Liver (tissue), 9 donors: ENCODE results near the gene POC1A. TPM values are rescaled to one million over a fixed set of nuclear protein-coding genes. Genes with fewer than 3 reads are reported as not detected.
A peak's percentile ranks its signal among the peaks of the same experiment; 100 is the strongest.

Experiments used
- DNase-seq: peaks from one replicate; pipeline ENCODE4 v3.0.0-alpha.2; 2017; ENCODE audit warnings: low spot score
- H3K27ac ChIP-seq, 2 donors: one replicate each; pipeline ENCODE4 v1.7.0; 2013; ENCODE audit warnings: inconsistent platforms in 2 of 2, low read length in 2 of 2, control low read depth in 1 of 2, low read depth in 1 of 2, mild to moderate bottlenecking in 1 of 2
- H3K27me3 ChIP-seq, 4 donors: one replicate each; pipeline versions ENCODE4 v1.6.1 to v1.7.0; 2013; ENCODE audit warnings: low read length in 3 of 4, inconsistent platforms in 1 of 4, mild to moderate bottlenecking in 1 of 4, moderate library complexity in 1 of 4; ENCODE audit not compliant: control insufficient read depth in 4 of 4, insufficient read depth in 4 of 4
- H3K36me3 ChIP-seq, 4 donors: one replicate each; pipeline versions ENCODE4 v1.6.1 to v1.7.0; 2013; ENCODE audit warnings: low read length in 3 of 4, mild to moderate bottlenecking in 3 of 4, low read depth in 1 of 4, moderate library complexity in 1 of 4; ENCODE audit not compliant: control insufficient read depth in 4 of 4, insufficient read depth in 3 of 4
- H3K4me1 ChIP-seq, 4 donors: one replicate each; pipeline versions ENCODE4 v1.6.1 to v1.7.0; 2013; ENCODE audit warnings: low read length in 3 of 4, mild to moderate bottlenecking in 3 of 4, moderate library complexity in 1 of 4; ENCODE audit not compliant: control insufficient read depth in 4 of 4, insufficient read depth in 4 of 4
- H3K4me3 ChIP-seq, 3 donors: one replicate each; pipeline versions ENCODE4 v1.6.1 to v1.7.0; 2013; ENCODE audit warnings: low read length in 3 of 3, control low read depth in 1 of 3, low read depth in 1 of 3, mild to moderate bottlenecking in 1 of 3
- H3K9ac ChIP-seq, 2 donors: one replicate each; pipeline ENCODE4 v1.7.0; 2013; ENCODE audit warnings: low read length in 2 of 2, mild to moderate bottlenecking in 2 of 2, moderate library complexity in 2 of 2, control low read depth in 1 of 2, low read depth in 1 of 2
- H3K9me3 ChIP-seq, 4 donors: one replicate each; pipeline versions ENCODE4 v1.6.1 to v1.7.0; 2013; ENCODE audit warnings: low read length in 3 of 4; ENCODE audit not compliant: control insufficient read depth in 4 of 4
- ATF3 ChIP-seq: IDR thresholded peaks from 2 replicates; pipeline ENCODE4 v1.6.1; 2016; ENCODE audit warnings: antibody characterized with exemption
- CTCF ChIP-seq: fragments of 150-350 bp; IDR thresholded peaks from 2 replicates; pipeline ENCODE4 v1.5.1; 2017; ENCODE audit warnings: improper control_type of control experiment, low read depth, low read length; ENCODE audit not compliant: missing input control
- FOXA2 ChIP-seq: IDR thresholded peaks from 2 replicates; pipeline ENCODE4 v1.6.1; 2016; ENCODE audit warnings: antibody characterized with exemption
- GABPA ChIP-seq, 2 donors: IDR thresholded peaks in 1 of 2; conservative IDR thresholded peaks in 1 of 2; 2 replicates each; pipeline ENCODE4 v1.6.1; 2016; ENCODE audit warnings: antibody characterized with exemption in 2 of 2, mild to moderate bottlenecking in 1 of 2, moderate library complexity in 1 of 2
- HNF4A ChIP-seq, 2 donors: conservative IDR thresholded peaks; 2 replicates each; pipeline ENCODE4 v1.6.1; 2016; ENCODE audit warnings: antibody characterized with exemption in 2 of 2, mild to moderate bottlenecking in 2 of 2
- HNF4G ChIP-seq: IDR thresholded peaks from 2 replicates; pipeline ENCODE4 v1.6.1; 2016; ENCODE audit warnings: antibody characterized with exemption
- JUND ChIP-seq, 2 donors: IDR thresholded peaks; 2 replicates each; pipeline ENCODE4 v1.6.1; 2016; ENCODE audit warnings: antibody characterized with exemption in 2 of 2
- MAX ChIP-seq: IDR thresholded peaks from 2 replicates; pipeline ENCODE4 v1.6.1; 2016; ENCODE audit warnings: antibody characterized with exemption
- NR2F2 ChIP-seq: IDR thresholded peaks from 2 replicates; pipeline ENCODE4 v1.6.1; 2016; ENCODE audit warnings: antibody characterized with exemption
- RAD21 ChIP-seq, 2 donors: IDR thresholded peaks; 2 replicates each; pipeline ENCODE4 v1.6.1; 2016; ENCODE audit warnings: antibody characterized with exemption in 2 of 2, mild to moderate bottlenecking in 2 of 2
- REST ChIP-seq: IDR thresholded peaks from 2 replicates; pipeline ENCODE4 v1.6.1; 2016; ENCODE audit warnings: antibody characterized with exemption, mild to moderate bottlenecking
- RXRA ChIP-seq, 2 donors: IDR thresholded peaks; 2 replicates each; pipeline ENCODE4 v1.6.1; 2017 to 2018; ENCODE audit warnings: antibody characterized with exemption in 2 of 2, mild to moderate bottlenecking in 1 of 2
- SP1 ChIP-seq: IDR thresholded peaks from 2 replicates; pipeline ENCODE4 v1.6.1; 2018; ENCODE audit warnings: antibody characterized with exemption, mild to moderate bottlenecking
- TAF1 ChIP-seq: conservative IDR thresholded peaks from 2 replicates; pipeline ENCODE4 v1.6.1; 2016; ENCODE audit warnings: antibody characterized with exemption, mild to moderate bottlenecking
- ZBTB33 ChIP-seq: IDR thresholded peaks from 2 replicates; pipeline ENCODE4 v1.6.1; 2016; ENCODE audit warnings: antibody characterized with exemption
- whole genome bisulfite sequencing: extraction: QIAGEN DNeasy Blood & Tissue Kit; methylation state at CpG from one replicate; pipeline ENCODE4 v1.1.7; 2013; 5-methylcytosine and 5-hydroxymethylcytosine counted together
- polyA plus RNA-seq, 2 donors: library from polyadenylated mRNA; stranded (reverse) in 1 of 2; unstranded in 1 of 2; fragments of 200-250 nt in 1 of 2; fragments of >200 nt in 1 of 2; fragmentation: Nextera tagmentation in 1 of 2; extraction: Ambion mirVana in 1 of 2; gene quantifications; one replicate each; pipeline versions ENCODE4 v1.2.1 to v1.2.3, GENCODE V29; 2013 to 2015
- total RNA-seq, 2 donors: library from RNA; depleted of rRNA; stranded (reverse); fragments of >200 nt; gene quantifications; one replicate each; pipeline ENCODE4 v1.2.3, GENCODE V29; 2014
- donor health status: healthy.
- donor health status: healthy.
- donor health status: healthy.
- donor health status: healthy.
- donor health status: healthy.

Gene POC1A
- total and polyA plus RNA-seq, 4 donors, result 1.4 to 12.7 (median 4.8) TPM

GRCh38 chr3:52104684-52105640 lies 49.3 kb downstream of the POC1A start:
- H3K4me1 ChIP-seq, result peaks cover 5 to 33% (median 28%) of the 10 kb centered on the region in 4 donors
- H3K4me3 ChIP-seq, result no peak overlapping the region
- TF ChIP-seq RXRA (IDR thresholded peaks at IDR 0.05), result peak in 1 of 2 donors; percentile 46
- peak; percentile 46 to 86 for TF ChIP-seq HNF4A (conservative IDR thresholded peaks at IDR 0.05)
- no peak for TF ChIP-seq HNF4G
- TF ChIP-seq REST, result no peak
- no peak for TF ChIP-seq NR2F2
- no peaks in the 10 kb centered on the region for H3K9me3 ChIP-seq
- peaks cover 0 to 1% (median 0%) of the 10 kb centered on the region in 4 donors for H3K36me3 ChIP-seq
- peak overlapping the region; percentile 18 to 51 for H3K27ac ChIP-seq
- no peak overlapping the region for H3K9ac ChIP-seq
- 77% methylated on average over 10 of the region's 10 CpGs for WGBS
- no peak for DNase-seq
- H3K27me3 ChIP-seq, result no peaks in the 10 kb centered on the region

GRCh38 chr3:52102934-52103333 lies 51.3 kb downstream of the POC1A start:
- no peaks in the 10 kb centered on the region for H3K9me3 ChIP-seq
- peak overlapping the region; percentile 26 to 72 for H3K27ac ChIP-seq
- H3K27me3 ChIP-seq, result no peaks in the 10 kb centered on the region
- WGBS, result 38% methylated on average over 4 of the region's 4 CpGs
- DNase-seq, result no peak
- H3K36me3 ChIP-seq, result no peaks in the 10 kb centered on the region
- H3K9ac ChIP-seq, result no peak overlapping the region
- TF ChIP-seq RAD21 (IDR thresholded peaks at IDR 0.05), result no peak
- peak in 1 of 2 donors; percentile 8 for TF ChIP-seq RXRA (IDR thresholded peaks at IDR 0.05)
- TF ChIP-seq HNF4A (conservative IDR thresholded peaks at IDR 0.05), result peak in 1 of 2 donors; percentile 60
- peaks cover 5 to 30% (median 26%) of the 10 kb centered on the region in 4 donors for H3K4me1 ChIP-seq
- no peak overlapping the region for H3K4me3 ChIP-seq

GRCh38 chr3:52099001-52099401 lies 55.2 kb downstream of the POC1A start:
- 70% methylated on average over 3 of the region's 3 CpGs for WGBS
- no peak overlapping the region for H3K27ac ChIP-seq
- no peak for DNase-seq
- no peak for TF ChIP-seq HNF4G
- TF ChIP-seq MAX, result no peak
- no peak for TF ChIP-seq GABPA (IDR thresholded peaks at IDR 0.05 in 1 of 2, conservative IDR thresholded peaks at IDR 0.05 in 1 of 2)
- no peak for TF ChIP-seq ZBTB33
- no peak for TF ChIP-seq HNF4A (conservative IDR thresholded peaks at IDR 0.05)
- TF ChIP-seq TAF1, result no peak
- TF ChIP-seq JUND (IDR thresholded peaks at IDR 0.05), result no peak
- TF ChIP-seq ATF3, result no peak
- no peak for TF ChIP-seq SP1
- TF ChIP-seq FOXA2, result no peak
- TF ChIP-seq CTCF, result no peak
- TF ChIP-seq RXRA (IDR thresholded peaks at IDR 0.05), result no peak

More at GRCh38 chr3:52099001-52099401, 55.2 kb downstream of the POC1A start:
- Histone ChIP-seq H3K9ac (no peak overlapping the region), H3K4me3 (no peak overlapping the region), H3K4me1 (peaks cover 0 to 12% (median 8%) of the 10 kb centered on the region in 4 donors), H3K9me3 (no peaks in the 10 kb centered on the region), H3K36me3 (no peaks in the 10 kb centered on the region), H3K27me3 (no peaks in the 10 kb centered on the region)
